SH-SY5Y (cell line): ENCODE results near the gene MATCAP1.

Experiments used
- GATA2 ChIP-seq: IDR thresholded peaks from 2 replicates; pipeline ENCODE4 v1.6.1; 2011; ENCODE audit warnings: mild to moderate bottlenecking, low read depth, low read length
- GATA3 ChIP-seq: IDR thresholded peaks from 2 replicates; pipeline ENCODE4 v1.6.1; 2011; ENCODE audit warnings: low read depth, mild to moderate bottlenecking, low read length, moderate library complexity

GRCh38 chr16:67196881-67197280 lies 13.1 kb upstream of the MATCAP1 start:
- no peak for TF ChIP-seq GATA2
- no peak for TF ChIP-seq GATA3
